ENCODE data around the gene LHFPL2.

DNA sequence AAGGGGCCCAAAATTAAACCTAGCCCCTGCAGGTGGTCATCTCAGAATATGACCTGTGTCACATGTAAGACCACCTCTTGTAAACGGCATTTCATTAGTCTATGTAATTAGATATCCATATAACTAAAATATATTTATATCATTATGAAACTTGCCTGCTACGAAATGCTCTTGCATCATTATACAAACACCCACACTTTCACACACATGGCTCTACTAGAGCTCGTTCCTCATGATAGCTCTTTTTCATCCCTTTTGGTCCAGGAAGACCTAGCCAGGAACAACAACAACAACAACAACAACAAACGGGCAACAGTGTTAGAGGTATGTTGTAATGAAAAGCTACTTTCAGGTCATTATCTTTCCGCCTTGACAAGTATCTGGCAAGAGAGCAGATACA lies 58.6 kb downstream of the LHFPL2 start:
- TF ChIP-seq, protein P1, sequence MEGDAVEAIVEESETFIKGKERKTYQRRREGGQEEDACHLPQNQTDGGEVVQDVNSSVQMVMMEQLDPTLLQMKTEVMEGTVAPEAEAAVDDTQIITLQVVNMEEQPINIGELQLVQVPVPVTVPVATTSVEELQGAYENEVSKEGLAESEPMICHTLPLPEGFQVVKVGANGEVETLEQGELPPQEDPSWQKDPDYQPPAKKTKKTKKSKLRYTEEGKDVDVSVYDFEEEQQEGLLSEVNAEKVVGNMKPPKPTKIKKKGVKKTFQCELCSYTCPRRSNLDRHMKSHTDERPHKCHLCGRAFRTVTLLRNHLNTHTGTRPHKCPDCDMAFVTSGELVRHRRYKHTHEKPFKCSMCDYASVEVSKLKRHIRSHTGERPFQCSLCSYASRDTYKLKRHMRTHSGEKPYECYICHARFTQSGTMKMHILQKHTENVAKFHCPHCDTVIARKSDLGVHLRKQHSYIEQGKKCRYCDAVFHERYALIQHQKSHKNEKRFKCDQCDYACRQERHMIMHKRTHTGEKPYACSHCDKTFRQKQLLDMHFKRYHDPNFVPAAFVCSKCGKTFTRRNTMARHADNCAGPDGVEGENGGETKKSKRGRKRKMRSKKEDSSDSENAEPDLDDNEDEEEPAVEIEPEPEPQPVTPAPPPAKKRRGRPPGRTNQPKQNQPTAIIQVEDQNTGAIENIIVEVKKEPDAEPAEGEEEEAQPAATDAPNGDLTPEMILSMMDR (IDR thresholded peaks at IDR 0.05) = no peak
- TF ChIP-seq EZH2 (IDR thresholded peaks at IDR 0.05; ENCODE audit: borderline replicate concordance, insufficient read depth, low read depth, low read length, poor library complexity, severe bottlenecking) = no peak
